Keratinocyte (primary cell): ENCODE data around the gene KAT2B. TPM values are rescaled to one million over a fixed set of nuclear protein-coding genes. Genes with fewer than 3 reads are reported as not detected.

Experiments used
- DNase-seq: peaks from one replicate; pipeline ENCODE4 v3.0.0-alpha.2; 2011; ENCODE audit warnings: low read depth, missing footprints, low spot score
- FAIRE-seq: peaks from 2 replicates; lab custom pipeline; 2011; peaks lifted over from hg19 to GRCh38; lab: Jason Lieb, UNC
- H2AFZ ChIP-seq: 2 replicates; pipeline ENCODE4 v1.6.0; 2012; ENCODE audit warnings: low read length, control low read depth, inconsistent platforms; ENCODE audit not compliant: control insufficient read depth
- H3K27ac ChIP-seq: 2 replicates; pipeline ENCODE4 v1.5.1; 2011; ENCODE audit warnings: low read length; ENCODE audit not compliant: control insufficient read depth, insufficient read depth
- H3K27me3 ChIP-seq: 3 replicates; pipeline ENCODE4 v1.6.0; 2011; ENCODE audit warnings: low read length; ENCODE audit not compliant: control insufficient read depth, insufficient read depth; ENCODE audit errors: extremely low read depth
- H3K36me3 ChIP-seq, 2 experiments: 2 replicates in 1 of 2; 3 replicates in 1 of 2; pipeline ENCODE4 v1.5.1; 2011; ENCODE audit warnings: low read length in 2 of 2, mild to moderate bottlenecking in 1 of 2; ENCODE audit not compliant: control insufficient read depth in 2 of 2, insufficient read depth in 2 of 2; ENCODE audit errors: extremely low read depth in 1 of 2
- H3K4me1 ChIP-seq: 3 replicates; pipeline ENCODE4 v1.5.1; 2011; ENCODE audit warnings: low read length; ENCODE audit not compliant: control insufficient read depth, insufficient read depth; ENCODE audit errors: extremely low read depth
- H3K4me2 ChIP-seq: 3 replicates; pipeline ENCODE4 v1.6.0; 2011; ENCODE audit warnings: low read depth, low read length; ENCODE audit not compliant: control insufficient read depth, insufficient read depth; ENCODE audit errors: extremely low read depth
- H3K4me3 ChIP-seq, 3 experiments: fragments of 200-600 bp in 1 of 3; sonication (generic) in 1 of 3; 2 replicates in 2 of 3; 3 replicates in 1 of 3; pipeline ENCODE4 v1.5.1; 2011 to 2016; ENCODE audit warnings: low read length in 3 of 3, mild to moderate bottlenecking in 3 of 3, control low read depth in 2 of 3, inconsistent platforms in 1 of 3, low read depth in 1 of 3, mixed read lengths in 1 of 3, mixed run types in 1 of 3, moderate library complexity in 1 of 3; ENCODE audit not compliant: control insufficient read depth in 2 of 3, insufficient read depth in 2 of 3; ENCODE audit errors: extremely low read depth in 1 of 3
- H3K79me2 ChIP-seq: 2 replicates; pipeline ENCODE4 v1.6.0; 2012; ENCODE audit warnings: low read length; ENCODE audit not compliant: control insufficient read depth, insufficient read depth
- H3K9ac ChIP-seq: 3 replicates; pipeline ENCODE4 v1.6.0; 2011; ENCODE audit warnings: low read length; ENCODE audit not compliant: control insufficient read depth, insufficient read depth; ENCODE audit errors: extremely low read depth
- H3K9me1 ChIP-seq: 3 replicates; pipeline ENCODE4 v1.6.0; 2011; ENCODE audit warnings: low read length; ENCODE audit not compliant: control insufficient read depth, insufficient read depth; ENCODE audit errors: extremely low read depth
- H3K9me3 ChIP-seq: 2 replicates; pipeline ENCODE4 v1.5.1; 2012; ENCODE audit warnings: low read depth, low read length; ENCODE audit not compliant: control insufficient read depth
- H4K20me1 ChIP-seq: 3 replicates; pipeline ENCODE4 v1.6.0; 2011; ENCODE audit warnings: low read length; ENCODE audit not compliant: control insufficient read depth, insufficient read depth; ENCODE audit errors: extremely low read depth
- CTCF ChIP-seq, 3 experiments: IDR thresholded peaks in 1 of 3; conservative IDR thresholded peaks in 1 of 3; optimal IDR thresholded peaks in 1 of 3; 2 replicates in 2 of 3; 3 replicates in 1 of 3; pipeline versions ENCODE3 to v1.5.1; 2011; ENCODE audit warnings: low read length in 3 of 3, mild to moderate bottlenecking in 3 of 3, moderate library complexity in 2 of 3, control low read depth in 1 of 3, inconsistent platforms in 1 of 3; ENCODE audit not compliant: insufficient read depth in 2 of 3; ENCODE audit errors: extremely low read depth in 1 of 3
- EZH2 ChIP-seq: IDR thresholded peaks from one replicate; pipeline ENCODE4 v1.6.1; 2012; ENCODE audit warnings: inconsistent platforms, mild to moderate bottlenecking, low read length, moderate library complexity
- dilution Hi-C: fragments of 300-500 bp; cut with MboI; formaldehyde crosslinking; loops from one replicate; pipeline ENCODE4 v1.7.0; 2020; ENCODE audit warnings: low sequenced_read_pairs; ENCODE audit not compliant: extremely low pct_ligation_motif_present
- polyA plus RNA-seq, 5 experiments: library from polyadenylated mRNA; depleted of rRNA in 3 of 5; stranded (reverse) in 3 of 5; stranded (forward) in 1 of 5; unstranded in 1 of 5; fragments of >200 nt; gene quantifications; 1 replicate in 1 of 5; 2 replicates in 3 of 5; 3 replicates in 1 of 5; pipeline versions ENCODE4 v1.2.1 to v1.2.3, GENCODE V29; 2011 to 2012; ENCODE audit warnings: missing spikeins in 2 of 5, low read depth in 1 of 5, low replicate concordance in 1 of 5

The KAT2B gene
- polyA plus RNA-seq, 1 donor (not counting 4 experiments of a cell fraction or from before 2014, with no cell fraction given), result 4.6 TPM

GRCh38 chr3:20055020-20055775 lies 15.0 kb downstream of the KAT2B start:
- TF ChIP-seq EZH2 (no peak), CTCF (optimal IDR thresholded peaks at IDR 0.05 in 1 of 3, IDR thresholded peaks at IDR 0.05 in 1 of 3, conservative IDR thresholded peaks at IDR 0.05 in 1 of 3; ENCODE audit: extremely low read depth in 1 of 3, insufficient read depth in 2 of 3, low read length in 3 of 3) (no peak)
- Histone ChIP-seq H3K9ac (peak overlapping the region; percentile 11), H3K4me2 (peak overlapping the region; percentile 35), H2AFZ (no peak overlapping the region), H3K27me3 (no peaks in the 10 kb centered on the region), H3K9me3 (no peaks in the 10 kb centered on the region), H3K4me3 (no peak overlapping the region), H3K4me1 (peaks cover 45% of the 10 kb centered on the region), H3K27ac (peak overlapping the region; percentile 61), H3K79me2 (no peaks in the 10 kb centered on the region), H3K9me1 (no peaks in the 10 kb centered on the region), H4K20me1 (no peaks in the 10 kb centered on the region), H3K36me3 (no peaks in the 10 kb centered on the region)
- DNase-seq, result no peak
- FAIRE-seq, result no peak
- dilution Hi-C loops, result no loop called here

- H3K4me3 ChIP-seq, result no peak overlapping the region
- no peaks in the 10 kb centered on the region for H3K27me3 ChIP-seq
- dilution Hi-C loops, result no loop called here
- peak overlapping the region; percentile 94 for H3K27ac ChIP-seq
- FAIRE-seq, result no peak
- no peak overlapping the region for H3K4me2 ChIP-seq
- TF ChIP-seq CTCF (optimal IDR thresholded peaks at IDR 0.05 in 1 of 3, IDR thresholded peaks at IDR 0.05 in 1 of 3, conservative IDR thresholded peaks at IDR 0.05 in 1 of 3; ENCODE audit: extremely low read depth in 1 of 3, insufficient read depth in 2 of 3, low read length in 3 of 3) (no peak), EZH2 (no peak)
- no peak for DNase-seq
- no peaks in the 10 kb centered on the region for H3K79me2 ChIP-seq
- no peaks in the 10 kb centered on the region for H3K9me1 ChIP-seq
- H3K4me1 ChIP-seq, result peaks cover 47% of the 10 kb centered on the region
- H3K9ac ChIP-seq, result no peak overlapping the region
- no peaks in the 10 kb centered on the region for H3K9me3 ChIP-seq
- H3K36me3 ChIP-seq, result no peaks in the 10 kb centered on the region
- H2AFZ ChIP-seq, result no peak overlapping the region
- H4K20me1 ChIP-seq, result no peaks in the 10 kb centered on the region
These were observed 15.6 kb downstream of the KAT2B start for GRCh38 chr3:20055842-20056241.
